ENCODE results near the gene NYAP2.

- TF ChIP-seq CTCF (IDR thresholded peaks at IDR 0.05) (no peak), EP300 (IDR thresholded peaks at IDR 0.05) (no peak), POLR2AphosphoS5 (IDR thresholded peaks at IDR 0.05) (no peak)
These were observed 15.4 kb downstream of the NYAP2 start for GRCh38 chr2:225414902-225415301.

Measured in gastroesophageal sphincter (tissue), 3 donors.